NB4 (cell line): Measurements from ENCODE around the gene HIPK1.

Experiments
- POLR2A ChIP-seq: IDR thresholded peaks from 2 replicates; pipeline ENCODE4 v1.6.1; 2011; ENCODE audit warnings: mild to moderate bottlenecking; ENCODE audit not compliant: insufficient read length; ENCODE audit errors: extremely low read depth
- TF ChIP-seq, protein P1 (sequence below): IDR thresholded peaks from one replicate; pipeline ENCODE4 v1.5.1; 2012; ENCODE audit warnings: low read depth, low read length

- no peak for TF ChIP-seq POLR2A
- TF ChIP-seq, protein P1, sequence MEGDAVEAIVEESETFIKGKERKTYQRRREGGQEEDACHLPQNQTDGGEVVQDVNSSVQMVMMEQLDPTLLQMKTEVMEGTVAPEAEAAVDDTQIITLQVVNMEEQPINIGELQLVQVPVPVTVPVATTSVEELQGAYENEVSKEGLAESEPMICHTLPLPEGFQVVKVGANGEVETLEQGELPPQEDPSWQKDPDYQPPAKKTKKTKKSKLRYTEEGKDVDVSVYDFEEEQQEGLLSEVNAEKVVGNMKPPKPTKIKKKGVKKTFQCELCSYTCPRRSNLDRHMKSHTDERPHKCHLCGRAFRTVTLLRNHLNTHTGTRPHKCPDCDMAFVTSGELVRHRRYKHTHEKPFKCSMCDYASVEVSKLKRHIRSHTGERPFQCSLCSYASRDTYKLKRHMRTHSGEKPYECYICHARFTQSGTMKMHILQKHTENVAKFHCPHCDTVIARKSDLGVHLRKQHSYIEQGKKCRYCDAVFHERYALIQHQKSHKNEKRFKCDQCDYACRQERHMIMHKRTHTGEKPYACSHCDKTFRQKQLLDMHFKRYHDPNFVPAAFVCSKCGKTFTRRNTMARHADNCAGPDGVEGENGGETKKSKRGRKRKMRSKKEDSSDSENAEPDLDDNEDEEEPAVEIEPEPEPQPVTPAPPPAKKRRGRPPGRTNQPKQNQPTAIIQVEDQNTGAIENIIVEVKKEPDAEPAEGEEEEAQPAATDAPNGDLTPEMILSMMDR = no peak
Measured at GRCh38 chr1:113958691-113959090, 29.6 kb downstream of the HIPK1 start.
